Midbrain (tissue), 1 donor: Measurements from ENCODE around the gene PLEKHG5.
A peak's percentile ranks its signal among the peaks of the same experiment; 100 is the strongest.
"Not testable (repeated sequence)": the region's sequence is repeated elsewhere in the genome, so short reads cannot be mapped to it uniquely, and the experiment has no call there.

Source experiments
- DNase-seq: peaks from one replicate; lab custom pipeline; 2025; lab: John Stamatoyannopoulos, UW

The PLEKHG5 gene

DNA sequence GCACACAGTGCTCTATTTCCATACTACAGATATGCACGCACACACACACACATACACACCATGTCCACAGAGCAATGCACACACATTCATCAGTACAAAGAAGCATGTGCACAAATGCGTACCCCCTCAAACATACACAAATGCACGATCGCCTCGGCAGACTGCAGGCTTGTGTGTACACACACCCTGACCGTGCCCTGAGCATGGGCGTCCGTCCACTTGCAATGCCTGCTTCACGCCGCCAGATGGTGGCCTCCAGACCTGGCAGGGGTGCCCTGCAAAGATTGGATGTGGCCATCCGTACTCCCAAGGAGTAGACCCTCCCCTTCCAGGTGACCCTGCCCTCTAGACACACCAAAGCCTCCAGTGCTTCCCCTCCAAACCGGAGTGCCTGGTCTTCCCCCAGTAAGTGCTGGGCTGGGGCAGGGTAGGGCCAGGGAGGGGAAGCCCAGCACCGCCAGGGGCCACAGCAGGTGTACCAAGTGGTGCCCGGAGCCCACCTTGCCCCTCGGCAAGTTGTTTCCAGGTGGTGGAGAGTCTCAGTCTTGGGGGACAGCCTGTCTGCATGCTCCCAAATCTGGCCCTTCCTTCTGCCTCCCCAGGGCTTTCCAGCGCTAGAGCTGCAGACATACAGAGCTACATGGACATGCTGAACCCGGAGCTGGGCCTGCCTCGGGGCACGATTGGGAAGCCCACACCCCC is 46.3 kb downstream of the PLEKHG5 start:
- DNase-seq = peak; percentile 0

DNA sequence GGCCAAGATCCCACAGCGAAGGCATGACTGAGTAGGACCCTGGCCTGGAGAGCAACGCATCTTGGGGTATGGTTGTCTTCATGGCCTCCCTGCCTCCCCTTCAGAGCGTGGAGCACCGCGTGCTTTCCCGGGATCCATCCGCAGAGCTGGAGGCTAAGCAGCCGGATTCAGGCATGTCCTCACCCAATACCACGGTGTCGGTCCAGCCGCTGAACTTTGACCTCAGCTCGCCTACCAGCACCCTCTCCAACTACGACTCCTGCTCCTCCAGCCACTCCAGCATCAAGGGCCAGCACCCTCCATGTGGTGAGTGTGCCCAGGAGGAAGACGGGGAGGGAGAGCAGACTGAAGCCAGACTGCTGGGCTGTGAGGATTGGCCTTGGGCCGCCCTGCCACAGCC is 47.1 kb downstream of the PLEKHG5 start:
- DNase-seq = no peak

DNA sequence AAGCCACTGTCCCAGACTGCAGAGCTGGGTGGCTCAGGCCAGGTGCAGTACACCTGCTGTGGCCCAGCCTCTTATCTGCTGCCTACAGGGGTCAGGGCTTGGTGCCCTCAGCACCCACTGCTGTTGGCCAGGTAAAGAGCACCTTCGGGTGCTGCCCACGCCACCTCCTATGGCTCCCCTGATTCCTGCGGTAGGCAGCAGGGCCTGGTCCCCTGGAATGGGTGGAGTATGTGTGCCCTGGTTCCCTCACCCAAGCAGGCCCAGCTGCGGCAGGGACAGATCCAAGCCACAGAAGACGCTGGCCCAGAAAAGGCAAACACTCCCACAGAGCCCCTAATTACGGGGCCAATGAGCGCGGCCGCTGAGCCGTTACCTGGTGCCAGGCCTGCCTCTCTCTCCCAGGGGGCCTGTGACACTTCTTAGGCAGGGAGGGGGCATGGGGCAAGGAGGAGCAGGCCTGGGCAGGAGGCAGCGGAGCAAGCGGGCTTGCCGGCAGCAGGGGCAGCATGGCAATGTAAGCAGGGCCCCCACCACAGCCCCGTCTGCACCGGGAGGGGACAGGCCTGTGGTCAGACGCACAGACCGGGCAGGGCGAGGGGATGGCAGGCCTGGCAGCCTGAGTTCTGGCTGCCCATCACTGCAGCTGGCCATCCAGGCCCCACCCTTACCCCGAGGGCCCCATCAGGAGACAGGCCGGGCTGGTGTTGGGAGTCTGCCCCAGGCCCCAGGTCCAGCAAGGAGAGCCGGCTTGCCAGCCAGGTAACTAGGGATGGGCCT is 47.9 kb downstream of the PLEKHG5 start:
- no peak for DNase-seq

DNA sequence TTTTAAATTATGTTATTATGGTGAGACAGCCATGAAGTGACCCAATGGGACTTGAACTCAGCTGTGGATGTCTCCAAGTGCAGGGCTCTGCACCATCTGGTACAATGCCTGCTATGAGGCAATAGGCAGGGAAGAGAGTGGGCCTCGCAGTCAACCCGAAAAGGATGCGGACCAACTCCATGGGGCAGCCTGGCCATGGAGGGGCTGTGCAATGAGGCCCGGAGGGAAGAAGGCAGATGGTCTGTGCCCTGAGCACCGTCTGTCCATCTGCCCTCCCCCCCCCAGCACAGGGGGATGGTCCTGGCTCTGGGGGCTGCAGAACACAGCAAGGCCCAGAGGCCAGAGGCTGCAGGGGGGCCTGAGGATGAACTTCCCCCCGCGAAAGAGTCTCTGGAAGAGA is 49.9 kb downstream of the PLEKHG5 start:
- DNase-seq = no peak

DNA sequence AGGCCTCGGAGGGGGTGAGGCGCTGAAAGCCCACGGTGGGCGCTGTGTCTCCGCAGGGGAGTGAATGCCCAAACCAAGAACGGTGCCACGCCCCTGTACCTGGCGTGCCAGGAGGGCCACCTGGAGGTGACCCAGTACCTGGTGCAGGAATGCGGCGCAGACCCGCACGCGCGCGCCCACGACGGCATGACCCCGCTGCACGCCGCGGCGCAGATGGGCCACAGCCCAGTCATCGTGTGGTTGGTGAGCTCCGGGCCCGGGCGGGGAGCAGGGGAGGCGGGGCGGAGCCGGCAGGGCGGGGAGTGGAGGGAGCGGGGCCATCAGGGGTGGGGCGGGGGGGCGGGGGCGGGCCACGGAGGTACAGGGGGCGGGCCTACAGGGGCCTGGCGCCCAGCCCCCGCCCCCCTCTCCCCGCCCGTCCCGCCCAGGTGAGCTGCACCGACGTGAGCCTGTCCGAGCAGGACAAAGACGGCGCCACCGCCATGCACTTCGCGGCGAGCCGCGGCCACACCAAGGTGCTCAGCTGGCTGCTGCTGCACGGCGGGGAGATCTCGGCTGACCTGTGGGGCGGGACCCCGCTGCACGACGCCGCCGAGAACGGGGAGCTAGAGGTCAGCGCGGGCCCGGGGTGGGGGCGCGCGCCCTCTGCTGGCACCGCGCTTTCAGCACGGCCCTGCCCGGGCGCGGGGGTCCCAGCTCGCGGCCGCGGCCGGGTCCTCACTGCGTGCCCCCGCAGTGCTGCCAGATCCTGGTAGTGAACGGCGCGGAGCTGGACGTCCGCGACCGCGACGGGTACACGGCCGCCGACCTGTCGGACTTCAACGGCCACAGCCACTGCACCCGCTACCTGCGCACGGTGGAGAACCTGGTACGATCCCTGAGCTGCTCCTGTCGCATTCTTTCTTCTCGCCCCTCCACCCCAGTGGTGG is 51.0 kb downstream of the PLEKHG5 start:
- DNase-seq = no peak

DNA sequence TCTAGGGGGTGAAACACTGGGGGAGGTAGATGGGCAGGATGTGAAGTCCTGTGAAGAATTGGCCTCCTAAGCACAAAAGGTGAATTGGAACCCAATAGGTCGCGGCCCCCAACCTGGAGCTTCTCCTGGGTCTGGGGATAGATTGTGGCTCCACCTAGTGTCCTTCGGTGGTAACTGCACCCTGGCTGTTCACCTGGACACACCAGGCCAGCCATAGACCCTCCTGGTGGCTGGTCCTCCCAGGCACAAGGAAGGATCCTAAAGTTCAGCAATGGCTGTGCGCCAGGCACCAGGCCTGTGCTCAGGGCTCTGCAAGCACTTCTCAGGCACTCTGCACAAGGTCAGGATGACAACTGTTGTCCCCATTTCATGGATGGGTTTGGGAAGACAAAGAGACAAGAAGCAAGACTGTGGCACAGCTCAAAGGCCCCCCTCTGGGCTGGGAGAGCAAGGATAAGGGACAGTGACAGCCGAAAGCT is 53.4 kb downstream of the PLEKHG5 start:
- DNase-seq = peak; percentile 37

DNA sequence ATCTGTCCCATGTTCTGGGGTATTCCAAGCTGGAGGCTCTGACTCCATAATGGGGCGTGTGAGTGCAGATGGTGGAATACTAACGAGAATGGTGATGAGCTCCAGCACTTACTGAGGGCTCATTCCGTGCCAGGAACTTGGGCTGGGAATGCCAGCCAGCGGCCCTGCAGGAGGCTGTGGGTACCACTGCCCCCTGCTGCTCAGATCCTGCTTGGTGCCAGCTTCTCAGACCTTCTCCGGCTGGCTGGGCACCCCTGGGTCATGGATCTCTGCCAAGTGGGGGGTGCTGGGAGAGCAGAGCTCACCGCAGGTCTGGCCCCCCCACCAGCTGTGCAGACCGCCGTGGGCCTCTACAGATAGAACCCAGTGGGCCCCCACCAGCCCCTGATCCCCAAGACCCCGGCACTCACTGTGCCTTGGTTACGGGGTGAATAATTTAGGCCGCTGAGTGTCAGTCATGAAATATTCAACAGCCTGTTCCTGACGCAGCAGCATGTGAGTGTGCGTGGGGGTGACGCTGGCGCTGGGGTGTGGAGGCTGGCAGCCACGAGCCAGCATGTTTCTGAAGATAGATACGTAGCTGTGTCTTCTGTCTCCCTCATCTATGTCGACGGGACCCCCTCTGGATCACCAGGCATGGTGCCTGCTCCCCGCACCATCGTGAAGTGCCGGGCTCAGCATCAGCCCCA is 54.3 kb downstream of the PLEKHG5 start:
- DNase-seq = peak; percentile 41

DNA sequence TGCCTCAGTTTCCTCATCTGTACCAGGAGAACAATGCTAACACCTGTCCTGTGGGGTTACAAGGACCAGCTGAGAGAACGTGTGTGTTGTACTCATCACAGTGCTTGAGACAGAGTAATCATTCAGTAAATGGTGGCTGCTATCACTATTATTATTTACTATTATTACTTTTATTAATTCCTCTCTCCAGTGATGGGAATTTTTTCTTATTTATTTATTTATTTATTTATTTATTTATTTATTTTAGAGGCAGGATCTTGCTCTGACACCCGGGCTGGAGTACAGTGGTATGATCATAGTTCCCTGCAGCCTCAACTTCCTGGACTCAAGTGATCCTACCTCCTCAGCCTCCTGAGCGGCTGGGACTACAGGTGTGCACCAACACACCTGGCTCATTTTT is 55.2 kb downstream of the PLEKHG5 start:
- not testable (repeated sequence) for DNase-seq

DNA sequence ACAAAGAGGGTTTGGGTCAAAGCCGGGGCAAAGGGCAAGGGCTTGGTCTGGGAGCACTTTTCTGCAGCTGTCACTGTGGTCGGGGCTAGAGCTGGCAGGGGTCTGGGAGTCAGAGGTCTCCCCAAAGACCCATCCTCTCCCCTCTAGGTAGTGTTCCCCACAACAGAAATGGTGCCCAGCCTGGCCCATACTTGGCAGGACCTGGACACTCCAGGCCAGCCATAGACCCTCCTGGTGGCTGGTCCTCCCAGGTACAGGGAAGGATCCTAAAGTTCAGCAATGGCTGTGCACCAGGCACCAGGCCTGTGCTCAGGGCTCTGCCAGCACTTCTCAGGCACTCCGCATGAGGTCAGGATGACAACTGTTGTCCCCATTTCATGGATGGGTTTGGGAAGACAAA is 55.9 kb downstream of the PLEKHG5 start:
- no peak for DNase-seq

DNA sequence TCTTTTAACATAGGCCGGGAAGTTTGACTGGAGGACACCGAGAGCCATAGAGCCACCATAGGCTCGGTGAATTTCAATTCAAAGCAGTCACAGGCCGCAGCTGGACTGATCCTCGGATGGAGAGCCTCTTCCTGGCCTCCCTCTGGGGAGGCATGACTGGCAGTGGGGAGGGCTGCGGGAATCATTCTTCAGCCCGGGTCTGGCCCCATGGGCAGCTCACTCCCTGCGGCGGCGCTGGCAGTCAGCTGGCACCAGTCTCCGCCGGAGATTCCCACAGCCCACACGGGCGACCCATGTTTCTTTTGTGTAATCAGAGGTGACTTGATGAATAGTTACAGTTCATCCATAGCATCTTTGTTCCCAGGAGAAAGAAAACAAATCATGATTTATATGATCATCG is 56.3 kb downstream of the PLEKHG5 start:
- DNase-seq = no peak

DNA sequence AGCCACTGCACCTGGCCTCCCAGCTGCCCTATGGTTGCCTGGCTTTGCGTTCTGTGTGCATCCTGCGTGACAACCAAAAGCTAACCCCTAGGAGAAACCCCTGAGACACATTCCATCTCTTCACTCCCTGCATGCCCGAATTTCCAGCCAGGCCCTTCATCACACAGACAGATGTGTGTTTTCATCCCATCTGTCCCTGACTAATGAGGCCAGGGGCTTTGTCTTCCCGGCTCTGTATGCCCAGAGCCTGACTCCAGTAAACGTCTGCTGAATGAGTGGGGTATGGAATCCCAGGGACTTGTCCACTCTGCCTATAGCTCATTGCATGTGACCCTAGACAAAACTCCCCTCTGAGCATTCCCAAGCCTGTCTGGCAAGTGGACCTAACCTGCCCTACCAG is 57.3 kb downstream of the PLEKHG5 start:
- no peak for DNase-seq

DNA sequence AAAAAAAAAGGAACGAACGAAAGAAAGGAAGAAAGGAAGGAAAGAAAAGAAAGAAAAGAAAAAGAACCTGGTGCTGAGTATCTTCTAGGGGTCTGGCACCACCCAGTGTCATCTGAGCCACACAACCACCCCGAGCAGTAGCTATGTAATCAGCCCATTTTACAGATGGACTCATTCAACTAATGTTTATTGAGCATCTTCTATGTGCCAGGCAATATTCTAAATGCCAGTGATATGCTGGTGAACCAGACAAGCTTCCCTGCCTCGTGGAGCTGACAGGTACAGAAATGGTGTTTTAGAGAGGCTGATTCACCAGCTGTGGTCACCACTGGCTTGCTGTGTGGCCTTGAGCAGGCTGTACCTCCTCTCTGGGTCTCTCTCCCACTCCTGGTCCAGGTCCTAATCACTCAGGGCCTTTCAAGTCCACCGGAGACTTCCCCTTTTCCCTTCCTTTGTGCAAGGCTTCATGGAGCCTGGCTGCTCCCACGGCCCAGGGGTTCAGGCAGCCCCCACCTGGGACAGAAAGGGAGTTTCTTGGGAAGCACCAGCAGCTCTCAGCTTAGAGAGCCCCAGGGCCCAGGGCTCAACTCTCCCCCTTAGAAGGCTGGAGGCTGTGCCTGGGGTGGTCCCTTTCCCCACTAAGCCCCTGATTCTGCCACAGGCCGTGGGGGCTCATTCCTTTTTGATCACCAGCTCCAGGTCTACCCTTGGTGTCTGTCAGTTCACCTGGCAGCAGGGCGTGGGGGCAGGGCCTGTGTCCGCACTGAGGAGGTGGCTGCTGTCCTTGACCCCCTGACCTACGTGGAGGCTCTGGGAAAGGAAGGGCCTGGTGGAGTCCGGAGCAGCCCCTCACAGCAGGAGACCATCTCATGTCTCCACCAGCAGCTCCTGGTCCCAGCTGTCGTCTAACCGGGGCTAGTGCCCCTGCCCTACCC is 59.6 kb downstream of the PLEKHG5 start:
- DNase-seq = not testable (repeated sequence)

DNA sequence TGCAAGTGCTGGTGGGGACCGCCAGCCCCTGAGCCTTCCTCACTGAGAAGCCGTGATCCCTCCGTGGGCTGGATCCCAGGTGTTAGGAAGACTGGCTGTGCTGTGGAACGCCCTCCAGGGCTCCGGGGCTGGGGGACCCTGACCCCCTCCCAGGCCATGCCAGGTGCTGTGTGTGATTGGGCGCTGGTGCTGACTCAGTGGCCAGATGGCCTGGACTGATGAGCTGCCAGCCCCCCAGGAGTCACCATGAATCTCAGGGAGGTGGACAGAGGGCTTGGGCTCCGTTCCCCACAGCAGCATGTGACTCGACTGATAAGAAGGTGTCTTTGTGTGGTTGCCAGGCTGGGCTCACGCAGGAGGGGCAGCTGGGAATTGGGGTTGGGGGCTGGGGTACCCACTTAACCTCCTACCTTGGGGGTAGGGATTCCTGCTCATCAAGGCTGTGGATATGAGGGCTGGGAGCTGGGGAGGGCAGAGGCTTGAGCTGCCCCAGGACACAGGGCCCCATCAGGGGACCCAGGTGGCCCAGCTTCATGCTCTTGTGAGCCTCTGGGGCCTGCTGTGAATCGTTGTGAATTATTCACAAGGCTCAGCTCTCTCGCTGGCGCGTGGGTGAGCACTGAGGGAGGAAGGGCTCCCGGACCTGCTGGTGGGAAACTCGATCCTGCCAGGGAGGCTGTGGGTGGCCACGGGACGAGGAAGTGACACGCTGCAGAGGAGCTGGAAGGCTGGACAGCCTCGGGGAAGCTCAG is 61.6 kb downstream of the PLEKHG5 start:
- DNase-seq = not testable (repeated sequence)

DNA sequence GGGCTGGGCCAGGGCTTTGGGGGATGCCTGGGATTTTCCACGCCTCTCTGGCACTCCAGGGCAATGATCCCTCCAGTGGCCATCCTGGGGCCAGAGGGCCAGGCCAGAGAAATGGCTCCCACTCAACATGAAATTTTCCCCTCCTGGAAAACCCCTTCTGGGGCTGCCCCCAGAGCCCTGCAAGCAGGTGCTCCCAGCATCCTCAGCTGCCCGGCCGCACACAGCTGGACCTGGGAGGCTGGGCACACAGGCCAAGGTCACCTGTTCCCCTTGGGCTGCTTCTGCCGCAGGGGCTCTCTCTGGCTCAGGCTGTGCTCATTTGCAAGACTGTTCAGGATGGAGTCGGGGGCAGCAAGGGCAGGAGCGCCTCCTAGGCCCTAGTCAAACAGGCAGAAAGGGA is 63.0 kb downstream of the PLEKHG5 start:
- DNase-seq = not testable (repeated sequence)

DNA sequence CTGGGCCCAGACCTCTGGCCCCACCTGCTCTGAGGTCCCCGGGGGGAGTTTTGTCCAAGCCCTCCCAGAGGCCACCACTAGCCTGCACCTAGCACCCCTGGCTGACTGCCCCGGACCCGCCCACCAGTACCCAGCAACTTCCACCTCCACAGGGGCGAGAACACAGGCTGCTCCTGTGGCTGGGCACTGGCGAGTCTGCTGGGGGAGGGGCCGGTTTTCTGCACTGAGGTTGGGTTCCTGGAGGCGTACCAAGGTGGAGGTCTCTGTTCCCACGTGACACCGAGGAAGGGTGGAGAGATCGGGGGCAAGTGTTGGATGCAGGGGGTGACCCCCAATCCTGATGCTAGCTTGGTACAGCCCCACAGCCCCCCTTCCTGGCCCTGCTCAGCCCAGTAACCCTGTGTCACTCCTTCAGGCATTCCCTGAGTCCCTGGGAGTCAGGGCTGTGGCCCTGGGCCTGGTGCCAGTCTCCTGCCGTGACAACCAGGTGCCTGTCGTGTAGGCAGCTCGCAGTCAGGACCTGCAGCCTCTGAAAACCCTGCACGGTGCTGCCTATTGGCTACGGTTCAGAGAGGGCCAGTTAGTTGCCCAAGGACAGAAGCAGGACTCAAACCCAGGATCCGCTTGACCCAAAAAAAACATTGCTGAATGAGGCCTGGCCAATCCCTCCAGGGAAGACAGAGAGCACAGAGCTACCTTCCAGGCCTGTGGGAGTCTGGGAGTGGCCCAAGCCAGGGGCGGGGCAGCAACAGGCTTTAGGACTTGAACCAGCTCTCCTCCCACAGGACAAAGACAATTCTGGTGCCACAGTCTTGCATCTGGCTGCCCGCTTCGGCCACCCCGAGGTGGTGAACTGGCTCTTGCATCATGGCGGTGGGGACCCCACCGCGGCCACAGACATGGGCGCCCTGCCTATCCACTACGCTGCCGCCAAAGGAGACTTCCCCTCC is 63.8 kb downstream of the PLEKHG5 start:
- DNase-seq = no peak

DNA sequence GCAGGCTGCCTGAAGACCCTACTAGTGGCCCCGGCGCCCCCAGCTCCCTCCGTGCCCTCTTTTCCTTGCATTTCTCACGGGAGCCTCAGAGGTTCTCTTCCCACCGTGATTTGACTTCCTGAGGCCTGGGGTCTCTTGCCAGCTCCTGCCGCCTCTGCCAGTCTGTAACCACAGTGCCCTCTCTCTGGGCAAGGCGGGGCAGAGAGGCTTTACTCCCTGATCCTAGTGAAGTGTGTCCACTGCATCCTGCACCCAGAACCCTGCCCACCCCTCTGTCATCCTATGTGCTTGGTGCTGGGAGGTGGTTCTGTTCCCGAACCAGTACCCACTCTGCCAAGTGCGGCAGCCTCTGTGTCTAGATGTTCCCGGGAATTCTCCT is 64.5 kb downstream of the PLEKHG5 start:
- DNase-seq = no peak

DNA sequence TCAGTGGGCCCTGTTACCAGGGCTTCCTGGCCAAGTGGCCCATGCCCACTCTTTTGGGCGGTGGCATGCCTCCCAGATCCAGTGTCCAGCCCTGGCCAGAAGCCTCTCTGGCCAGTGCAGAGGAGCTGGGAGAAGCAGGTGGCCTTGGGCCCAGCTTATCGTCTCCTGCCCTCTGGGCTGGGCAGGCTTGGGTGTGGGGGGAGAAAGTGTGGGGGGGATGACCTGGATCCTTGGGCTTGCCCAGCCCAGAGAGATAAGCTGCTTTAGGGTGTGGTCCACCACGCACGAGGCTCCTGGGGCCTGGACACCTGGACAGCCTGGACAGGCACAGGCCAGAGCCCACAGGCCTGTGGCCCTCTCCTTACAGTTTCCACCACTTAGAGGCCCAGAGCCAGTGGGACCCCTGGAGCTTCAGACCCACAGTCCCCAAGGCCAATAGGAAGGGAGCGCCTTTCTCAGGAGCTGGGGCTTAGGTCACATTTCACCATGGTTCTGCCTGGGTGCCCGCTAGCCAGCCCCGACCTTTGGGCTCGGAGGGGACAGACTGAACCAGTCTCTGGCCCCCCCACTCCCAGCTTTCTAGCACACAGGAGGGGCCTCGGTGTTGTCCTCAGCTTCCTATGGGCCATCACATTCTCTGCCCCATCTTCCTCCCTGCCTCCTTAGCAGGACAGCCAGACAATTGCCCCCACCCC is 65.0 kb downstream of the PLEKHG5 start:
- DNase-seq = no peak

DNA sequence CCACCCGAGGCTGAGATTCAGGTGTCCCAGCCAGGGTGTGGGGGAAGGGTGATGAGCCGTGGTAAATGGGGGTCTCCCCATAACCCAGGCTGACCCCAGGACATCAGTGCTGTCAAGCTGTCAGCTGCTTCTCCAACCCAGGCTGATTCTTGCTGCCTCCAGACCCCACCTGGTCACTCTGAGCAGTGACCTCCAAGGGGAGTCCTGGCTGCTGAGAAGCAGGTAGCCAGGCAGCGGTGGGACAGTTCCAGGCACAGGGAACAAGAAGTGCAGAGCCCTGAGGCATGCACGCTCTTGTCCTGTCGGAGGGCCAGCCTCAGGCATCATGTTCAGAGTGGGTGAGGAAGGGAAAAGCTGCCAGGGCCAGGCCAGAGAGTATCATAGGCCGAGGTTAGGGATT is 65.8 kb downstream of the PLEKHG5 start:
- DNase-seq = no peak
